Femur (tissue), 1 donor: ENCODE results near the gene GNPAT.
"Not testable (repeated sequence)": the region's sequence is repeated elsewhere in the genome, so short reads cannot be mapped to it uniquely, and the experiment has no call there.

Experiments
- DNase-seq: peaks from one replicate; pipeline ENCODE4 v3.0.0-alpha.2; 2017

GNPAT gene

GRCh38 chr1:231240883-231241735 is at the start of gene GNPAT:
GNPAT (plus strand) TSS chr1:231241212; CDS start chr1:231241379, 167 bp downstream.
- peak; percentile 93 for DNase-seq

- DNase-seq, result peak; percentile 58
Measured at GRCh38 chr1:231192620-231193163, 48.3 kb upstream of the GNPAT start.

GRCh38 chr1:231193710-231194340 is 47.2 kb upstream of the GNPAT start:
- no peak for DNase-seq

- no peak for DNase-seq
Measured at GRCh38 chr1:231194476-231194842, 46.6 kb upstream of the GNPAT start.

GRCh38 chr1:231194843-231195516 is 46.0 kb upstream of the GNPAT start:
- DNase-seq, result no peak

GRCh38 chr1:231196307-231196706 is 44.7 kb upstream of the GNPAT start:
- no peak for DNase-seq

- DNase-seq, result no peak
Measured at GRCh38 chr1:231196728-231197127, 44.3 kb upstream of the GNPAT start.

GRCh38 chr1:231199868-231200267 is 41.1 kb upstream of the GNPAT start:
- no peak for DNase-seq

GRCh38 chr1:231200388-231201031 is 40.5 kb upstream of the GNPAT start:
- no peak for DNase-seq

GRCh38 chr1:231201375-231201978 is 39.5 kb upstream of the GNPAT start:
- DNase-seq, result no peak

GRCh38 chr1:231201979-231202633 is 38.9 kb upstream of the GNPAT start:
- no peak for DNase-seq

GRCh38 chr1:231203259-231204057 is 37.6 kb upstream of the GNPAT start:
- DNase-seq, result no peak

GRCh38 chr1:231206856-231207255 is 34.2 kb upstream of the GNPAT start:
- DNase-seq, result no peak

- no peak for DNase-seq
Measured at GRCh38 chr1:231207437-231207836, 33.6 kb upstream of the GNPAT start.

- DNase-seq, result no peak
Measured at GRCh38 chr1:231208980-231209379, 32.0 kb upstream of the GNPAT start.

- DNase-seq, result no peak
Measured at GRCh38 chr1:231209531-231209930, 31.5 kb upstream of the GNPAT start.

GRCh38 chr1:231210126-231210525 is 30.9 kb upstream of the GNPAT start:
- DNase-seq, result no peak

GRCh38 chr1:231211005-231211857 is 29.8 kb upstream of the GNPAT start:
- DNase-seq, result peak; percentile 86

- not testable (repeated sequence) for DNase-seq
Measured at GRCh38 chr1:231212301-231212700, 28.7 kb upstream of the GNPAT start.
